ENCODE data around the gene PEF1.

DNA sequence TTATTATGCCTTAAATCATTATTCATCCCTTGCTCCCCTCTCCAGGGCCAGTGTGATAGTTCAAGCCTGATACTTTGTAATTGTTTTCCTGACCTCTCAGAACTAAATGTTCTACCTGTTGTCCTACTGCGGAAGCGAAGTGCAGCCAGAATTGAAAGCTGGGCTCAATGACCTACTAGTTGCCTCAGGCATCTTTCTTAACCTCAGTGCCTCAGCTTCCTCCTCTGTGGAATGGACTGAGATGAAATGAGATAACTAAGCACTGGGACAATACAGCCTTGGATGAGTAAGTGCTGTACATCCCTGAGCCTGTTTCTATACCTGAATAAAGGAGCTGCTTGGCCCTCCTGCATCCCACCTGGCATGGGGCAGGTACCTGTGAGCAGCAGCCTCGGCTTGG, 32.7 kb upstream of the PEF1 start:
- no peak for TF ChIP-seq POLR2A (IDR thresholded peaks at IDR 0.05)
- TF ChIP-seq, protein P1, sequence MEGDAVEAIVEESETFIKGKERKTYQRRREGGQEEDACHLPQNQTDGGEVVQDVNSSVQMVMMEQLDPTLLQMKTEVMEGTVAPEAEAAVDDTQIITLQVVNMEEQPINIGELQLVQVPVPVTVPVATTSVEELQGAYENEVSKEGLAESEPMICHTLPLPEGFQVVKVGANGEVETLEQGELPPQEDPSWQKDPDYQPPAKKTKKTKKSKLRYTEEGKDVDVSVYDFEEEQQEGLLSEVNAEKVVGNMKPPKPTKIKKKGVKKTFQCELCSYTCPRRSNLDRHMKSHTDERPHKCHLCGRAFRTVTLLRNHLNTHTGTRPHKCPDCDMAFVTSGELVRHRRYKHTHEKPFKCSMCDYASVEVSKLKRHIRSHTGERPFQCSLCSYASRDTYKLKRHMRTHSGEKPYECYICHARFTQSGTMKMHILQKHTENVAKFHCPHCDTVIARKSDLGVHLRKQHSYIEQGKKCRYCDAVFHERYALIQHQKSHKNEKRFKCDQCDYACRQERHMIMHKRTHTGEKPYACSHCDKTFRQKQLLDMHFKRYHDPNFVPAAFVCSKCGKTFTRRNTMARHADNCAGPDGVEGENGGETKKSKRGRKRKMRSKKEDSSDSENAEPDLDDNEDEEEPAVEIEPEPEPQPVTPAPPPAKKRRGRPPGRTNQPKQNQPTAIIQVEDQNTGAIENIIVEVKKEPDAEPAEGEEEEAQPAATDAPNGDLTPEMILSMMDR (IDR thresholded peaks at IDR 0.05) = no peak

All from ovary (tissue), 3 donors.